ENCODE data around the gene BANP.

- TF ChIP-seq CTCF (IDR thresholded peaks at IDR 0.05) (no peak), POLR2AphosphoS5 (IDR thresholded peaks at IDR 0.05; ENCODE audit: low read depth, low read length) (no peak), SIN3A (IDR thresholded peaks at IDR 0.05; ENCODE audit: borderline replicate concordance, insufficient read depth, low read depth, low read length) (no peak)
These were observed 96.2 kb downstream of the BANP start for GRCh38 chr16:88047462-88047861.
